Astrocyte (in vitro differentiated cells and primary cell): ENCODE measurements around the gene LIMS2. TPM values are rescaled to one million over a fixed set of nuclear protein-coding genes. Genes with fewer than 3 reads are reported as not detected.

Source experiments
- DNase-seq: peaks from one replicate; pipeline ENCODE4 v3.0.0-alpha.2; 2010; ENCODE audit warnings: low read depth
- FAIRE-seq: peaks from 2 replicates; lab custom pipeline; 2011; peaks lifted over from hg19 to GRCh38; lab: Jason Lieb, UNC
- H2AFZ ChIP-seq: 2 replicates; pipeline ENCODE4 v1.6.0; 2012; ENCODE audit warnings: low read depth, low read length, inconsistent platforms
- H3K27ac ChIP-seq: 2 replicates; pipeline ENCODE4 v1.5.1; 2011; ENCODE audit warnings: low read depth, low read length, inconsistent platforms
- H3K27me3 ChIP-seq: 2 replicates; pipeline ENCODE4 v1.6.0; 2011; ENCODE audit warnings: low read length, inconsistent platforms; ENCODE audit not compliant: insufficient read depth
- H3K36me3 ChIP-seq: 2 replicates; pipeline ENCODE4 v1.5.1; 2011; ENCODE audit warnings: low read length, inconsistent platforms; ENCODE audit not compliant: insufficient read depth
- H3K4me1 ChIP-seq: 2 replicates; pipeline ENCODE4 v1.5.1; 2011; ENCODE audit warnings: low read length, inconsistent platforms; ENCODE audit not compliant: insufficient read depth
- H3K4me2 ChIP-seq: 2 replicates; pipeline ENCODE4 v1.6.0; 2012; ENCODE audit warnings: low read length, inconsistent platforms
- H3K4me3 ChIP-seq: 2 replicates; pipeline ENCODE4 v1.5.1; 2011; ENCODE audit warnings: low read depth, mild to moderate bottlenecking, low read length, inconsistent platforms; ENCODE audit not compliant: insufficient read depth
- H3K79me2 ChIP-seq: 2 replicates; pipeline ENCODE4 v1.6.0; 2012; ENCODE audit warnings: mild to moderate bottlenecking, low read length, inconsistent platforms; ENCODE audit not compliant: insufficient read depth
- H3K9ac ChIP-seq: 2 replicates; pipeline ENCODE4 v1.6.0; 2012; ENCODE audit warnings: mild to moderate bottlenecking, low read length, inconsistent platforms
- H3K9me3 ChIP-seq: 2 replicates; pipeline ENCODE4 v1.5.1; 2012; ENCODE audit warnings: low read depth, mild to moderate bottlenecking, low read length, inconsistent platforms; ENCODE audit not compliant: insufficient read depth
- H4K20me1 ChIP-seq: 2 replicates; pipeline ENCODE4 v1.6.0; 2012; ENCODE audit warnings: low read length, inconsistent platforms; ENCODE audit not compliant: insufficient read depth
- H3K27ac Mint-ChIP-seq: one replicate; pipeline ENCODE4 v1.8.0; 2021; ENCODE audit warnings: mild to moderate bottlenecking, mixed read lengths; ENCODE audit not compliant: unreplicated experiment
- H3K27me3 Mint-ChIP-seq: one replicate; pipeline ENCODE4 v1.8.0; 2021; ENCODE audit warnings: low read depth, mixed read lengths; ENCODE audit not compliant: unreplicated experiment
- H3K36me3 Mint-ChIP-seq: one replicate; pipeline ENCODE4 v1.8.0; 2021; ENCODE audit warnings: low read depth, mixed read lengths; ENCODE audit not compliant: unreplicated experiment
- H3K4me1 Mint-ChIP-seq: one replicate; pipeline ENCODE4 v1.8.0; 2021; ENCODE audit warnings: low read depth, mixed read lengths; ENCODE audit not compliant: unreplicated experiment
- H3K4me3 Mint-ChIP-seq: one replicate; pipeline ENCODE4 v1.8.0; 2021; ENCODE audit warnings: mild to moderate bottlenecking, moderate library complexity, mixed read lengths; ENCODE audit not compliant: unreplicated experiment
- H3K9me3 Mint-ChIP-seq: one replicate; pipeline ENCODE4 v1.8.0; 2021; ENCODE audit warnings: mild to moderate bottlenecking, mixed read lengths; ENCODE audit not compliant: unreplicated experiment
- CTCF ChIP-seq: IDR thresholded peaks from 2 replicates; pipeline ENCODE4 v1.5.1; 2011; ENCODE audit warnings: low read depth, mild to moderate bottlenecking, inconsistent platforms, low read length, moderate library complexity; ENCODE audit not compliant: insufficient read depth
- EZH2 ChIP-seq: IDR thresholded peaks from 2 replicates; pipeline ENCODE4 v1.6.1; 2012; ENCODE audit warnings: mild to moderate bottlenecking, low read length, inconsistent platforms; ENCODE audit not compliant: insufficient read depth
- total RNA-seq: library from RNA; stranded (reverse); gene quantifications from 2 replicates; pipeline ENCODE4 v1.2.1, GENCODE V29; 2021

The LIMS2 gene
- total RNA-seq, 1 donor from 2014 or later = 73.3 TPM

- H3K4me1 ChIP-seq = peaks cover 8% of the 10 kb centered on the region
- Mint-ChIP-seq H3K4me3 (no peak overlapping the region), H3K27ac (no peak overlapping the region), H3K36me3 (peaks cover 6% of the 10 kb centered on the region), H3K9me3 (no peaks in the 10 kb centered on the region), H3K27me3 (no peaks in the 10 kb centered on the region), H3K4me1 (peaks cover 10% of the 10 kb centered on the region)
- peaks cover 6% of the 10 kb centered on the region for H3K79me2 ChIP-seq
- peaks cover 5% of the 10 kb centered on the region for H4K20me1 ChIP-seq
- no peak overlapping the region for H3K4me2 ChIP-seq
- FAIRE-seq = no peak
- H3K4me3 ChIP-seq = no peak overlapping the region
- no peaks in the 10 kb centered on the region for H3K9me3 ChIP-seq
- no peak overlapping the region for H3K9ac ChIP-seq
- no peaks in the 10 kb centered on the region for H3K27me3 ChIP-seq
- no peak overlapping the region for H2AFZ ChIP-seq
- TF ChIP-seq EZH2 = no peak
- TF ChIP-seq CTCF = no peak
- H3K27ac ChIP-seq = no peak overlapping the region
- no peaks in the 10 kb centered on the region for H3K36me3 ChIP-seq
- no peak for DNase-seq
These were observed 22.3 kb upstream of the LIMS2 start for GRCh38 chr2:127697482-127698180.

- Histone ChIP-seq H3K36me3 (no peaks in the 10 kb centered on the region), H3K27me3 (no peaks in the 10 kb centered on the region), H3K9ac (no peak overlapping the region), H3K27ac (no peak overlapping the region), H4K20me1 (no peaks in the 10 kb centered on the region), H3K4me3 (no peak overlapping the region), H3K4me1 (peaks cover 3% of the 10 kb centered on the region), H3K4me2 (no peak overlapping the region), H2AFZ (no peak overlapping the region), H3K9me3 (no peaks in the 10 kb centered on the region), H3K79me2 (no peaks in the 10 kb centered on the region)
- FAIRE-seq (no peak), DNase-seq (peak; percentile 39)
- TF ChIP-seq EZH2 = no peak
- no peak for TF ChIP-seq CTCF
- H3K9me3 Mint-ChIP-seq = peaks cover 13% of the 10 kb centered on the region
- H3K27me3 Mint-ChIP-seq = no peaks in the 10 kb centered on the region
- no peak overlapping the region for H3K4me3 Mint-ChIP-seq
- peaks cover 7% of the 10 kb centered on the region for H3K4me1 Mint-ChIP-seq
- H3K36me3 Mint-ChIP-seq = peaks cover 11% of the 10 kb centered on the region
- H3K27ac Mint-ChIP-seq = no peak overlapping the region
These were observed 20.5 kb upstream of the LIMS2 start for GRCh38 chr2:127695491-127696472.
